Mesodermal cell (in vitro differentiated cells): ENCODE measurements around the gene KCNK3.
"Not testable (repeated sequence)": the region's sequence is repeated elsewhere in the genome, so short reads cannot be mapped to it uniquely, and the experiment has no call there.

ENCODE experiments used
- H3K27ac ChIP-seq: 2 replicates; pipeline ENCODE4 v1.7.0; 2013; ENCODE audit warnings: mild to moderate bottlenecking, low read depth, low read length, moderate library complexity; ENCODE audit not compliant: severe bottlenecking
- H3K36me3 ChIP-seq: 2 replicates; pipeline ENCODE4 v1.7.1; 2013; ENCODE audit warnings: mild to moderate bottlenecking, low read length, moderate library complexity; ENCODE audit not compliant: control insufficient read depth, insufficient read depth
- H3K4me1 ChIP-seq: one replicate; pipeline ENCODE4 v1.7.1; 2013; ENCODE audit warnings: mild to moderate bottlenecking, low read length; ENCODE audit not compliant: insufficient read depth, control insufficient read depth, poor library complexity, severe bottlenecking
- H3K4me3 ChIP-seq: 2 replicates; pipeline ENCODE4 v1.7.0; 2013; ENCODE audit warnings: low read length, control low read depth, mild to moderate bottlenecking; ENCODE audit not compliant: insufficient read depth, poor library complexity, severe bottlenecking; ENCODE audit errors: extremely low read depth
- H3K9me3 ChIP-seq: 2 replicates; pipeline ENCODE4 v1.7.1; 2013; ENCODE audit warnings: mild to moderate bottlenecking, low read length, moderate library complexity; ENCODE audit not compliant: control insufficient read depth
- WGBS, 2 experiments: methylation state at CpG; one replicate each; pipeline ENCODE4 v1.1.5; 2013; ENCODE audit warnings: missing lambda C conversion rate in 2 of 2; ENCODE audit not compliant: insufficient coverage in 2 of 2; 5-methylcytosine and 5-hydroxymethylcytosine counted together

KCNK3 gene

DNA sequence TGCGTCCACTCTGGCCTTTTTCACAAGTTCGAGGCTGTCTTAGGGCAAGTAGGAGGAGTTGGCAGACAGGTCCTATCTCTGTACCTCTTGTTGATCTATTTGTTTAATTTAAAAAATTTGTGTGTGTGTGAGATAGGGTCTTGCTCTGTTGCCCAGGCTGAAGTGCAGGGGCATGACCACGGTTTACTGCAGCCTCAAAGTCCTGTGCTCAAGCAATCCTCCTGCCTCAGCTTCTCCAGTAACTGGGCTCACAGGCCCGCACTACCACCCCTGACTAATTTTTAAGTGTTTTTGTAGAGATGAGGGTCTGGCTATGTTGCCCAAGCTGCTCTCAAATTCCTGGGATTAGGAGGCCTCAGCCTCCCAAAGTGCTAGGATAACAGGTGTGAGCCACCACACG is 67.3 kb downstream of the KCNK3 start:
- H3K4me1 ChIP-seq, result peaks cover 26% of the 10 kb centered on the region
- H3K27ac ChIP-seq, result no peak overlapping the region
- no peaks in the 10 kb centered on the region for H3K9me3 ChIP-seq
- 100% methylated on average over 2 to 4 of the region's 5 CpGs for WGBS, 2 experiments
- H3K36me3 ChIP-seq, result no peaks in the 10 kb centered on the region
- no peak overlapping the region for H3K4me3 ChIP-seq

GRCh38 chr2:26760991-26761390 is 68.5 kb downstream of the KCNK3 start:
- H3K36me3 ChIP-seq, H3K4me3 ChIP-seq, H3K9me3 ChIP-seq, H3K27ac ChIP-seq: not testable (repeated sequence)
- peaks cover 34% of the 10 kb centered on the region for H3K4me1 ChIP-seq
- 87 to 91% methylated on average over 9 to 10 of the region's 10 CpGs for WGBS, 2 experiments

DNA sequence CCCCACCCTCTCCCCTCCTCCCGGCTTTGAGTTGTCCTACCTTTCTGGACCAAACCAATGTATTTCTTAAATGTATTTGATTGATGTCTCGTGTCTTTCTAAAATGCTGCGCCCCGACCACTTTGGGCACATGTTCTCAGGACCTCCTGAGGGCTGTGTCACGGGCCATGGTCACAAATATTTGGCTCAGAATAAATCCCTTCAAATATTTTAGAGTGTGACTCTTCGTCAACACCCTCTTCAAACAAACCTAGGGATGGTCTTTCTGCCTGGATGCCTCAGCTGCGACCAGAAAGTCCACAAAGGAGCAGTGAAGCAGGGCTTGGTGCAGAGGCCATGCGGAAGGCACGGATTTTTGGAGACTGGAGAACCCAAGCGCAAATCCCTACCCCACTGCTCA is 70.5 kb downstream of the KCNK3 start:
- H3K4me1 ChIP-seq, result peaks cover 31% of the 10 kb centered on the region
- H3K36me3 ChIP-seq, result peaks cover 3% of the 10 kb centered on the region
- H3K9me3 ChIP-seq, result no peaks in the 10 kb centered on the region
- no peak overlapping the region for H3K4me3 ChIP-seq
- WGBS, 2 experiments, result 91 to 95% methylated on average over 8 to 9 of the region's 10 CpGs
- no peak overlapping the region for H3K27ac ChIP-seq

DNA sequence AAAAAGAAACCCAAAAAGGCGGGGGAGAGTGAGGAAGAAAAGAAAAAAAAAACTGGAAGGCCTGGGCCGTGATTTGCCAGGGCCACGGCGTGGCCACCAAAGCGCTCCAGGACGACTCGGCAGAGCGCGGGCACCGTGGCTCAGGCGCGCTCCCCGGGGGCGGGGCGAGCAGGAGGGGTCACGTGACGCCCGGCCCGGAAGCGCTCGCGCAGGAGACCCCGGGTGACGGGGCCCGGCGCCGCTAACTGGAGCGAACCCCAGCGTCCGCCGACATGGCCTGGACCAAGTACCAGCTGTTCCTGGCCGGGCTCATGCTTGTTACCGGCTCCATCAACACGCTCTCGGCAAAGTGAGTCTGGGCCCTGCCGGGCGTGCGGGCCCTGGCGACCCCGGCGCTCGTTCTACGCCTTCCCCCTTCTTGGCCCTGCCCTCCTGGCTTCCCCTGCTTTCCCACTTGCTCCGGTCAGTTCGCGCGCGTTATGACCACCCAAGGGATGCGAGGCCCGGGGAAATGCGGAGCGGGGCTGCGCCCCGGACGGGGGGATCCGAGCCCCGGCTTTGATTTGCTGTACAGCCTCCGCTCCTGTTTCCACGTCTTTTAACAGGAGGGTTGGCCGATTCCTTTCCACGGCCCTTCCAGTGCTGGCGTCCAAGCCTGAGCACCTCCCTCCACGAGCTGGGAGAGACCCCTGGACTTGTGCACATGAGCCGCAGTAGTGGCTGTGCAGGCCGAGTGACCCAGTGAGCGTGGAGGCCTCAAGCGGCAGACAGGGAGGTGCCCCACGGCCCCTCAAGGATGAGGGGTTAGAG is 71.8 kb downstream of the KCNK3 start, which contains the start of gene SLC35F6:
Gene SLC35F6, plus strand, starts transcription at position 207 of the 810 bp plus-strand sequence. Its CDS starts 66 bp downstream, at position 273.
- peak within 1 kb of the TSS; percentile 85 for H3K4me3 ChIP-seq
- no peaks in the 10 kb centered on the region for H3K9me3 ChIP-seq
- H3K4me1 ChIP-seq, result peaks cover 24% of the 10 kb centered on the region
- H3K36me3 ChIP-seq, result peaks cover 10% of the 10 kb centered on the region
- WGBS, 2 experiments, result 2 to 3% methylated on average over 50 to 54 of the region's 68 CpGs
- H3K27ac ChIP-seq, result peak within 1 kb of the TSS; percentile 62

GRCh38 chr2:26764906-26765305 is 72.4 kb downstream of the KCNK3 start:
- Histone ChIP-seq H3K27ac (no peak overlapping the region), H3K4me3 (peak overlapping the region; percentile 85), H3K4me1 (peaks cover 26% of the 10 kb centered on the region), H3K36me3 (peaks cover 10% of the 10 kb centered on the region), H3K9me3 (no peaks in the 10 kb centered on the region)
- 53 to 59% methylated on average over 3 of the region's 3 CpGs for WGBS, 2 experiments

GRCh38 chr2:26765475-26766200 is 73.1 kb downstream of the KCNK3 start:
- 93 to 97% methylated on average over 9 to 10 of the region's 10 CpGs for WGBS, 2 experiments
- Histone ChIP-seq H3K9me3 (no peaks in the 10 kb centered on the region), H3K27ac (no peak overlapping the region), H3K36me3 (peaks cover 10% of the 10 kb centered on the region), H3K4me1 (peaks cover 26% of the 10 kb centered on the region), H3K4me3 (peak overlapping the region; percentile 85)

DNA sequence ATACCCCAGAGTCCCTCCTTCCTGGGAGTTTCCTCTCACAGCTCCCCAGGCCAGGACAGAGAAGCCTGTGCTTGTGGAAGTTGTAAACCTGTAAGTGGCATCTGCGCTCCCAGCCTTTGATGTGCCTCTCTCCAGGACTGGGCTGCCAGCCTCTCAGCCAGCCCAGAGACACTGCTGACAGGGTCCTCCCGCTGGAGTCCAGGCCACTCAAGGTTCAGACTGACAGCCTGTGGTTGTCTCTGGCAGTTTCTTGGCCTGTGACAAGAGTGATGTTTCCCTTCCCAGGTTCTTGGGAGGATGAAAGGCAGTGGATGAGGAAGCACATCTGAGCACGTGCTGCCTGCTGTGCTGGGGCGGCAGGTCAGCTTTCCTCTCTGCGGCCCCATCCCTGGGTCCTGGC is 74.6 kb downstream of the KCNK3 start:
- H3K4me3 ChIP-seq, result no peak overlapping the region
- peaks cover 26% of the 10 kb centered on the region for H3K4me1 ChIP-seq
- H3K27ac ChIP-seq, result peak overlapping the region; percentile 55
- H3K36me3 ChIP-seq, result peaks cover 14% of the 10 kb centered on the region
- H3K9me3 ChIP-seq, result no peaks in the 10 kb centered on the region
- 52 to 62% methylated on average over 4 to 5 of the region's 5 CpGs for WGBS, 2 experiments

DNA sequence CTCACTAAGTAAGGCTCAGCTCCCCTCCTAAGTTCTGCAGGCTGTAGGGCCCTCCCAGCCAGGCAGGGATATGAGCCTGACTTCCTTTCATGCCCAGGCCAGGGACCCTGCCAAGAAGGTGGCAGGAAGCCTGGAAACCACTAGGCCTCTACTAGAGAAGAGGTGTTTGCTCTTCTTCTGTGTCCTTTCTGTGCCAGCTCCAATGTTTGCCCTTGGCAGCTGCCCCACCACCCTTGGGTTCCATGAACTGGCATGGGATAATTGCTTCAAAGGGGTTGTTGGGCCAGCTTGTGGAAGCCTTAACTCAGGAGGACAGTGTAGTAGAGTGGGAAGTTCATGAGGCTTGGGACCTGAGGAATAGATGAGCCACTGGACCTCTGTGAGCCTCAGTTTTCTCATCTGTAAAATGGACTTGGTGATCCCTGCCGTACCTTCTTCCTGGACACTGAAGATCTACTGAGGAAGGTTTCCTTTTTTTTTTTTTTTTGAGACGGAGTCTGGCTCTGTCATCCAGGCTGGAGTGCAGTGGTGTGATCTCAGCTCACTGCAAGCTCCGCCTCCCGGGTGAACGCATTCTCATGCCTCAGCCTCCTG is 75.5 kb downstream of the KCNK3 start:
- Histone ChIP-seq H3K4me1 (peaks cover 26% of the 10 kb centered on the region), H3K36me3 (peaks cover 17% of the 10 kb centered on the region)

GRCh38 chr2:26768759-26769088 is 76.2 kb downstream of the KCNK3 start:
- Histone ChIP-seq H3K27ac (no peak overlapping the region), H3K9me3 (no peaks in the 10 kb centered on the region), H3K4me3 (no peak overlapping the region), H3K4me1 (peaks cover 26% of the 10 kb centered on the region), H3K36me3 (peaks cover 19% of the 10 kb centered on the region)
- 88% methylated on average over 3 of the region's 3 CpGs; no CpG with 5 or more reads in 1 of the 2 experiments for WGBS, 2 experiments

More for the DNA sequence above, 75.5 kb downstream of the KCNK3 start:
- Histone ChIP-seq H3K9me3 (no peaks in the 10 kb centered on the region), H3K4me3 (no peak overlapping the region), H3K27ac (no peak overlapping the region)
- 87 to 100% methylated on average over 4 of the region's 5 CpGs for WGBS, 2 experiments

DNA sequence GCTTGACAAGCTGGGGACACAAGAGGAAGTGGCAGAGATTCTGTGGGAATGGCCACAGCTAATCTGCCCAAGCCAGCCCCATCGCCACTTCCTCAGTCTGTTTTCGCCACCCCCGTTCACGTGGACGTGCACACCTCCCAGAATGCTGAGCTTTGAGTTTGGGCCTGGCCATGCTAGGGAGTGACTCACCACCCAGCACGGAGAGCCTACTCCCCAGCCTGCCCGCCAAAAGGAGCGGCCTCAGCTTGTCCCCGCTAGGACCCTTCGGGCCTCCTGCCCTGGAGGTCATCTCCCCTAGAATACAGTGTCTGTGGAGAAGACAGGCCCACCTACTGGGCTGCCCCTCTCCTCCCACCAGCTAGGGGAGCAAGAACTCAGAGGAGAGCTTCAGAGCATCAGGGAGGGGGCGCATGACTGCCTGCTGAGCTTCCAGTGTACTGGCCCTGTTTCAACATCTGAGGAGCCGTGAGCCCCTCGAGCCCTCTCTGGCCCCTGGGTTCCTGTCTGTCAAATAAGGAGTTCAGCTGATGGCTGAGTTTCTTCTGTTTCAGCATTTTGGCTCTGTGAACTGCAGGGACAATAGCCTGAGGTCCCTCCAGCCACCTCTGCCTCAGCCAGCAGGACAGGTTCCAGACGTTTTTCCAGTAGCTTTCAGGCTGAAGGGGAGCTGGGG is 76.7 kb downstream of the KCNK3 start:
- 81 to 89% methylated on average over 12 to 13 of the region's 14 CpGs for WGBS, 2 experiments
- H3K27ac ChIP-seq, result peak overlapping the region; percentile 29

More for the DNA sequence above, 76.7 kb downstream of the KCNK3 start:
- Histone ChIP-seq H3K9me3 (no peaks in the 10 kb centered on the region), H3K4me1 (peaks cover 26% of the 10 kb centered on the region), H3K4me3 (no peak overlapping the region), H3K36me3 (peaks cover 23% of the 10 kb centered on the region)
